ENCODE results near the gene TENM3.

The TENM3 gene

DNA sequence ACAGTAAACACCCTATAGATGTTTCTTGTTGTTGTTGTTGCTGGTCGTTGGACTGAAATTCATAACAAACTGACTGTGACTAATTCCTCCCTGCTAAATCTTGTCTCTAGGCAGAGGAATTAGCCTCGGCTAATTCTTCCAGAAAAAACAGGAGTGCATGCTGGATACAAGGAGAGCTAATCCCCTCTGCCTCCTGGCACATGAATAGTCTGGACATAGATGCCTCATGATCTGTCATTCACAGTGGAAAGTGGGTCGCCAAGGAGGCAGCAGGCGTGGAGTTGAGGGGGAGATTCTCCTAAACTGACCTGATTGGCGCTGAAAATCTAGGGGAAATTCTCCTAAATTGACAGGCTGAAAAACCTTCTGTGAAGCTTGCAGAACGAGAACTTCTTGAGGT lies 453.9 kb downstream of the TENM3 start:
- no peak for ATAC-seq
- TF ChIP-seq BACH2 (CRISPR knock-in tag; IDR thresholded peaks at IDR 0.05; ENCODE audit: borderline replicate concordance) (no peak), ZC3H10 (CRISPR knock-in tag; IDR thresholded peaks at IDR 0.05) (no peak), ZFP3 (CRISPR knock-in tag; IDR thresholded peaks at IDR 0.05) (no peak), TOX (CRISPR knock-in tag; IDR thresholded peaks at IDR 0.05; ENCODE audit: borderline replicate concordance) (no peak), PPARA (CRISPR knock-in tag; IDR thresholded peaks at IDR 0.05; ENCODE audit: borderline replicate concordance) (no peak), ZNF8 (CRISPR knock-in tag; IDR thresholded peaks at IDR 0.05) (no peak), ZNF565 (CRISPR knock-in tag; conservative IDR thresholded peaks at IDR 0.05; ENCODE audit: low read depth) (no peak), ESRRG (CRISPR knock-in tag; IDR thresholded peaks at IDR 0.05) (no peak), ISL1 (CRISPR knock-in tag; IDR thresholded peaks at IDR 0.05) (no peak)
- TF ChIP-seq, protein P1, sequence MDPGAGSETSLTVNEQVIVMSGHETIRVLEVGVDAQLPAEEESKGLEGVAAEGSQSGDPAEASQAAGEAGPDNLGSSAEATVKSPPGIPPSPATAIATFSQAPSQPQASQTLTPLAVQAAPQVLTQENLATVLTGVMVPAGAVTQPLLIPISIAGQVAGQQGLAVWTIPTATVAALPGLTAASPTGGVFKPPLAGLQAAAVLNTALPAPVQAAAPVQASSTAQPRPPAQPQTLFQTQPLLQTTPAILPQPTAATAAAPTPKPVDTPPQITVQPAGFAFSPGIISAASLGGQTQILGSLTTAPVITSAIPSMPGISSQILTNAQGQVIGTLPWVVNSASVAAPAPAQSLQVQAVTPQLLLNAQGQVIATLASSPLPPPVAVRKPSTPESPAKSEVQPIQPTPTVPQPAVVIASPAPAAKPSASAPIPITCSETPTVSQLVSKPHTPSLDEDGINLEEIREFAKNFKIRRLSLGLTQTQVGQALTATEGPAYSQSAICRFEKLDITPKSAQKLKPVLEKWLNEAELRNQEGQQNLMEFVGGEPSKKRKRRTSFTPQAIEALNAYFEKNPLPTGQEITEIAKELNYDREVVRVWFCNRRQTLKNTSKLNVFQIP (CRISPR knock-in tag; IDR thresholded peaks at IDR 0.05; ENCODE audit: borderline replicate concordance, low read depth) = no peak
- TF ChIP-seq, protein P2, sequence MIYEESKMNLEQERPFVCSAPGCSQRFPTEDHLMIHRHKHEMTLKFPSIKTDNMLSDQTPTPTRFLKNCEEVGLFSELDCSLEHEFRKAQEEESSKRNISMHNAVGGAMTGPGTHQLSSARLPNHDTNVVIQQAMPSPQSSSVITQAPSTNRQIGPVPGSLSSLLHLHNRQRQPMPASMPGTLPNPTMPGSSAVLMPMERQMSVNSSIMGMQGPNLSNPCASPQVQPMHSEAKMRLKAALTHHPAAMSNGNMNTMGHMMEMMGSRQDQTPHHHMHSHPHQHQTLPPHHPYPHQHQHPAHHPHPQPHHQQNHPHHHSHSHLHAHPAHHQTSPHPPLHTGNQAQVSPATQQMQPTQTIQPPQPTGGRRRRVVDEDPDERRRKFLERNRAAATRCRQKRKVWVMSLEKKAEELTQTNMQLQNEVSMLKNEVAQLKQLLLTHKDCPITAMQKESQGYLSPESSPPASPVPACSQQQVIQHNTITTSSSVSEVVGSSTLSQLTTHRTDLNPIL (CRISPR knock-in tag; IDR thresholded peaks at IDR 0.05; ENCODE audit: low read depth) = no peak
- TF ChIP-seq, protein P3, sequence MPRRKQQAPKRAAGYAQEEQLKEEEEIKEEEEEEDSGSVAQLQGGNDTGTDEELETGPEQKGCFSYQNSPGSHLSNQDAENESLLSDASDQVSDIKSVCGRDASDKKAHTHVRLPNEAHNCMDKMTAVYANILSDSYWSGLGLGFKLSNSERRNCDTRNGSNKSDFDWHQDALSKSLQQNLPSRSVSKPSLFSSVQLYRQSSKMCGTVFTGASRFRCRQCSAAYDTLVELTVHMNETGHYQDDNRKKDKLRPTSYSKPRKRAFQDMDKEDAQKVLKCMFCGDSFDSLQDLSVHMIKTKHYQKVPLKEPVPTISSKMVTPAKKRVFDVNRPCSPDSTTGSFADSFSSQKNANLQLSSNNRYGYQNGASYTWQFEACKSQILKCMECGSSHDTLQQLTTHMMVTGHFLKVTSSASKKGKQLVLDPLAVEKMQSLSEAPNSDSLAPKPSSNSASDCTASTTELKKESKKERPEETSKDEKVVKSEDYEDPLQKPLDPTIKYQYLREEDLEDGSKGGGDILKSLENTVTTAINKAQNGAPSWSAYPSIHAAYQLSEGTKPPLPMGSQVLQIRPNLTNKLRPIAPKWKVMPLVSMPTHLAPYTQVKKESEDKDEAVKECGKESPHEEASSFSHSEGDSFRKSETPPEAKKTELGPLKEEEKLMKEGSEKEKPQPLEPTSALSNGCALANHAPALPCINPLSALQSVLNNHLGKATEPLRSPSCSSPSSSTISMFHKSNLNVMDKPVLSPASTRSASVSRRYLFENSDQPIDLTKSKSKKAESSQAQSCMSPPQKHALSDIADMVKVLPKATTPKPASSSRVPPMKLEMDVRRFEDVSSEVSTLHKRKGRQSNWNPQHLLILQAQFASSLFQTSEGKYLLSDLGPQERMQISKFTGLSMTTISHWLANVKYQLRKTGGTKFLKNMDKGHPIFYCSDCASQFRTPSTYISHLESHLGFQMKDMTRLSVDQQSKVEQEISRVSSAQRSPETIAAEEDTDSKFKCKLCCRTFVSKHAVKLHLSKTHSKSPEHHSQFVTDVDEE (CRISPR knock-in tag; IDR thresholded peaks at IDR 0.05) = no peak

DNA sequence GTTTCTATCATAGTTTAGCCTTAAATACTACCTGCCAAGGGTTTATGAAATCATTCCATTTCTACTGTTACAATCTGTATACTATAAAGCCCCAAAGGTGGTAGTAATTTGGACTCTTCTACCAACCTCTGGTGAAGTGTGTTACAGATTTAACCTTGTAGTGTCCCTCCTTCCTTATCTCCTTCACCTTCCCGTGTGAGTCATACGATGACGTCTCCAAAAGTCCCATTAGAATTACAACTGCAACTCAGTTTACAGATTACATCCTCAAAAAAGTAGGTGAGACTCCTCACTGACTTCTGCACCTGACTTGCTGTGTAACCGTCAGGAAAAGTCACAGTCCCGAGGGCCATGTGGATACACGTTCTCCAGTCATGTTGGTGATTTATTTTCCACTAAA lies 455.0 kb downstream of the TENM3 start:
- no peak for ATAC-seq

More for the DNA sequence above, 455.0 kb downstream of the TENM3 start:
- TF ChIP-seq, protein P2 (CRISPR knock-in tag; IDR thresholded peaks at IDR 0.05; ENCODE audit: low read depth) = no peak
- TF ChIP-seq, protein P4, sequence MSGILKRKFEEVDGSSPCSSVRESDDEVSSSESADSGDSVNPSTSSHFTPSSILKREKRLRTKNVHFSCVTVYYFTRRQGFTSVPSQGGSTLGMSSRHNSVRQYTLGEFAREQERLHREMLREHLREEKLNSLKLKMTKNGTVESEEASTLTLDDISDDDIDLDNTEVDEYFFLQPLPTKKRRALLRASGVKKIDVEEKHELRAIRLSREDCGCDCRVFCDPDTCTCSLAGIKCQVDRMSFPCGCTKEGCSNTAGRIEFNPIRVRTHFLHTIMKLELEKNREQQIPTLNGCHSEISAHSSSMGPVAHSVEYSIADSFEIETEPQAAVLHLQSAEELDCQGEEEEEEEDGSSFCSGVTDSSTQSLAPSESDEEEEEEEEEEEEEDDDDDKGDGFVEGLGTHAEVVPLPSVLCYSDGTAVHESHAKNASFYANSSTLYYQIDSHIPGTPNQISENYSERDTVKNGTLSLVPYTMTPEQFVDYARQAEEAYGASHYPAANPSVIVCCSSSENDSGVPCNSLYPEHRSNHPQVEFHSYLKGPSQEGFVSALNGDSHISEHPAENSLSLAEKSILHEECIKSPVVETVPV (CRISPR knock-in tag; IDR thresholded peaks at IDR 0.05) = no peak
- TF ChIP-seq SNAI2 (CRISPR knock-in tag; IDR thresholded peaks at IDR 0.05) = no peak
- TF ChIP-seq GLIS3 (CRISPR knock-in tag; IDR thresholded peaks at IDR 0.05) = no peak
- no peak for TF ChIP-seq TOX (CRISPR knock-in tag; IDR thresholded peaks at IDR 0.05; ENCODE audit: borderline replicate concordance)
- no peak for TF ChIP-seq ARNTL (CRISPR knock-in tag; IDR thresholded peaks at IDR 0.05; ENCODE audit: borderline replicate concordance, low read depth)
- TF ChIP-seq, protein P1 (CRISPR knock-in tag; IDR thresholded peaks at IDR 0.05; ENCODE audit: borderline replicate concordance, low read depth) = no peak
- TF ChIP-seq ESRRG (CRISPR knock-in tag; IDR thresholded peaks at IDR 0.05) = no peak
- no peak for TF ChIP-seq RARB (CRISPR knock-in tag; IDR thresholded peaks at IDR 0.05)
- TF ChIP-seq CSDC2 (CRISPR knock-in tag; IDR thresholded peaks at IDR 0.05) = no peak
- no peak for TF ChIP-seq BACH2 (CRISPR knock-in tag; IDR thresholded peaks at IDR 0.05; ENCODE audit: borderline replicate concordance)
- no peak for TF ChIP-seq ZFP3 (CRISPR knock-in tag; IDR thresholded peaks at IDR 0.05)
- no peak for TF ChIP-seq OSR1 (CRISPR knock-in tag; IDR thresholded peaks at IDR 0.05)
- TF ChIP-seq, protein P5, sequence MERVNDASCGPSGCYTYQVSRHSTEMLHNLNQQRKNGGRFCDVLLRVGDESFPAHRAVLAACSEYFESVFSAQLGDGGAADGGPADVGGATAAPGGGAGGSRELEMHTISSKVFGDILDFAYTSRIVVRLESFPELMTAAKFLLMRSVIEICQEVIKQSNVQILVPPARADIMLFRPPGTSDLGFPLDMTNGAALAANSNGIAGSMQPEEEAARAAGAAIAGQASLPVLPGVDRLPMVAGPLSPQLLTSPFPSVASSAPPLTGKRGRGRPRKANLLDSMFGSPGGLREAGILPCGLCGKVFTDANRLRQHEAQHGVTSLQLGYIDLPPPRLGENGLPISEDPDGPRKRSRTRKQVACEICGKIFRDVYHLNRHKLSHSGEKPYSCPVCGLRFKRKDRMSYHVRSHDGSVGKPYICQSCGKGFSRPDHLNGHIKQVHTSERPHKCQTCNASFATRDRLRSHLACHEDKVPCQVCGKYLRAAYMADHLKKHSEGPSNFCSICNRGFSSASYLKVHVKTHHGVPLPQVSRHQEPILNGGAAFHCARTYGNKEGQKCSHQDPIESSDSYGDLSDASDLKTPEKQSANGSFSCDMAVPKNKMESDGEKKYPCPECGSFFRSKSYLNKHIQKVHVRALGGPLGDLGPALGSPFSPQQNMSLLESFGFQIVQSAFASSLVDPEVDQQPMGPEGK (CRISPR knock-in tag; IDR thresholded peaks at IDR 0.05; ENCODE audit: borderline replicate concordance) = no peak
- no peak for TF ChIP-seq ZC3H10 (CRISPR knock-in tag; IDR thresholded peaks at IDR 0.05)
- TF ChIP-seq, protein P3 (CRISPR knock-in tag; IDR thresholded peaks at IDR 0.05) = no peak
- TF ChIP-seq ZNF70 (CRISPR knock-in tag; IDR thresholded peaks at IDR 0.05) = no peak
- no peak for TF ChIP-seq ZFP30 (CRISPR knock-in tag; IDR thresholded peaks at IDR 0.05)
- TF ChIP-seq TCF4 (CRISPR knock-in tag; IDR thresholded peaks at IDR 0.05; ENCODE audit: borderline replicate concordance) = no peak
- TF ChIP-seq PPARA (CRISPR knock-in tag; IDR thresholded peaks at IDR 0.05; ENCODE audit: borderline replicate concordance) = no peak
